ENCODE measurements around the gene RPL7A.
"Not testable (repeated sequence)": the region's sequence is repeated elsewhere in the genome, so short reads cannot be mapped to it uniquely, and the experiment has no call there.

Gene RPL7A

DNA sequence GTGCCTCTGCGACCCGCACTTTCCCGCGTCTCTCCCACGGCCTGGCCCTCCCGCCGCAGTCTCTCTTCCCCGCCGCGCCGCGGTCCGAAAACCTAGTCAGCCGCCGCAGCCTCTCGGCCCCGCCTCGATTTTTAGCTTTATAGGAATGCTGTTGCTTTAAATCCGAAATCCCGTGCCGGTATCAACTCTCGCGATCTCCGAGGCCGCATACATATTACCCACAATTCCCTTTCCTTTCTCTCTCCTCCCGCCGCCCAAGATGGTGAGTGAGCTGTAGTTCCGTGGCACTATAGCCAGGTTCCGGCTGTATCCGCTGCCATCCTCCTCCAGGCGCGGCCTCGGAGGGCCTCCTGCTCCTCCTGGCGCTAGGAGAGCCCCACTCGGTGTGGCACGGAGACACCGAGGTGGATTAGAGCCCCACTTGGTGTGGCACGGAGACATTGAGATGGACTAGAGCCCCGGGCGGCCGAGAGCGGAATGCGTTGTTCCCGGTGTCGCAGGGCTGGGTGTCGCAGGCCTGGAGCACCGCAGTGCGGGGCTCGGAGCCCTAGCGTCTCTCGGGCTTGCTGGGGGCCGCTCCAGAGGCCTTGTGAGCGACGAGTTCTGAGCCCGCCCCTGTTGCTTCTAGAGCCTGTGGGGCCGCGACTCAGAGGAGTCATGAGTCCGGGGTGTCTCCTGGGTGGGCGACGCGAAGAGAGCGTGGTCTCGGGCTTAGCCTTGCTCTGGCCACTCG, at the start of gene RPL7A, which contains the start of gene MED22:
Gene RPL7A (plus strand): TSS at position 234 of the 733 bp plus-strand sequence. CDS start 26 bp downstream, at position 260.
Gene MED22 (minus strand): TSS at position 147 of the 733 bp plus-strand sequence. CDS start 1,469 bp downstream, outside the sequence.
- DNase-seq (ENCODE audit: low read depth), result peak; percentile 84

DNA sequence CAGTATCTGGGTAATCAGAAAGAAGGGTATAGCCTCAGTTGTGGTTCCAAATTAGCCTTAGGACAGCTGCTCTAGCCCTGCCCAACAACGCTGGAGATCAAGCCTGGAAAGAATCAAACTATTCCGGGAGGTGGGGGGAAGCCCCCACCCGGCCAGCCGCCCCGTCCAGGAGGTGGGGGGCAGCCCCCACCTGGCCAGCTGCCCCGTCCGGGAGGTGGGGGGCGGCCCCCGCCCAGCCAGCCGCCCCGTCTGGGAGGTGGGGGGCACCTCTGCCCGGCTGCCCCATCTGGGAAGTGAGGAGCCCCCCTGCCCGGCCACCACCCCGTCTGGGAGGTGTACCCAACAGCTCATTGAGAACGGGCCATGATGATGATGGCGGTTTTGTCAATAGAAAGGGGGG, 48.0 kb upstream of the RPL7A start:
- not testable (repeated sequence) for DNase-seq (ENCODE audit: low read depth)

DNA sequence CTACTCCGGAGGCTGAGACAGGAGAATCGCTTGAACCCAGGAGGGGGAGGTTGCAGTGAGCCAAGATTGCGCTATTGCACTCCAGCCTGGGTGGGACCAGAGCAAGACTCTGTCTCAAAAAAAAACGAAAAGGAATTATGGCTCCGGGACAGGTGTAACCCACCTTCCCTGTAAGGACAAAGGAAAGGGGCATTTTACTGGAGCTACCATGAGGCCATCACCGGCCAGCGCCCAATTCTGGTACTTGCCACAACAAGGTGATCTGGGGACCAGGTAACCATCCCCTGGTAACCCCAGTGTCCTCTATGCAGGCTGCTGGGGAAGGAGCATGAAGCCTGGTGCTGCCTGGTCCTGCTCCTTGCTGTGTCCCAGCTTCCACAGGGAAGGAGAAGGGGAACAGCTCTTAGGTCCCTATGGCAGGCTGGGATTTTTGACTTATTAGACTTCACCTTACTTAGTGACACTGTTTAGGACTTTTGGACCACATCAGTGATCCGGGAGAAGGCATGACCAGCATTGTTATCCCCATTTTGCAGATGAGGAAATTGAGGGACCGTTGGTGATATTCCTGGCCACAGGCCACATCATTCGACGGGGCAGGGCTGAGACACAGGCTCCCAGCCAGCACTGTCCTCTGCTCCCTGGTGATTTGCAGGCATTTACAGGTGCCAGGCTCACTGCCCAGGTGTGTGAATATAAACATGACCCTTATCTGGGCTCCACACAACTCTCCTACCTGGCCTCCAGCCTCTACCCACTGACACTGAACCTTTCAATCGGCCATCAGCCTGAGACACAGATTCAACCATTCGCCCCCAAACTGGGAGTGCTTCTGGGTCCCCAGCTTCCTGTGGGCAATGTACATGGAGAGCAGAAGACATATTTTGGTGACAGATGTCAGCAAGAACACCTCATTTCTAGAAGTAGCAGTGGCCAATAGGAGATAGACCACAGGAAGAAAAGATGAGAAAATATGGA, 46.5 kb upstream of the RPL7A start:
- DNase-seq (ENCODE audit: low read depth), result no peak

DNA sequence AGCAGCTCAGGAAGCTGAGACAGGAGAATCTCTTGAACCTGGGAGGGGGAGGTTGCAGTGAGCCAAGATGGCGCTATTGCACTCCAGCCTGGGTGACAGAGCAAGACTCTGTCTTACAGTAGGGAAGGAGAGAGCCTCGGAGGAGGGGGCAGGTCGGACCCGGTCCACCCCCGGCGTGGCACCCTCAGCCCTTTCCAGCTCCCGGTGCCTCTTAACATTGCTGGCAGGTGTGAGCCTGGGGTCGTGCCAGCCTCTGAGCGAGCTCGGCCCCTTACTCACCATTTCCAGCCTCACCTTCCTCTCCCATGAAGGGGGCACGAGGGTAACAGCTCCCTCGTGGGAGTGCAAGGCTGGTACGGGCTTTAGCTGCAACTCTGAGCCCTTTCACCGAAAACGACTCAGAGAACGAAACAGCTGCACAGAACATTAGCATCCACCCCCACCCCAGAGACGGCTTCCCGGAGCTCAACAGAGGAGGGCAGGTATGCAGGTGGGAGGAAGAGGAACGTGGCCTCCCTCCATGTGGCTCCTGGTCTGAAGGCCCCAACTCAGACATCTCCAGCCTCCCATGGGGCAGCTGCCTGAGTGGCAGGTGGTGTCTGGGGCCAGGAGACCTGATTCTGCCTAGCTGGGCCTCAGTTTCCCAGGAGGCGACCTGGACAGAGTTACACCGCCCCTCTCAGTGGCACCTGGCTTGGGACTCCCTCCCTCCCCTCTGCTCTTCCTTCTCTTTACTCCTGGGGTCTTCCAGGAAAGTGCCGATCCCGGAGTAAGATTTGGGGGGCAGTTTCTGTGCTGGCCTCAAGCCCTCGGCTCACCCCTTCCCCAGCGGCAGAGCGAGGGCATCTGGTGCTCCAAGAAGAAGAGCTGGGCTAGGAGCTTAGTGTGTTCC, 44.5 kb upstream of the RPL7A start:
- no peak for DNase-seq (ENCODE audit: low read depth)

DNA sequence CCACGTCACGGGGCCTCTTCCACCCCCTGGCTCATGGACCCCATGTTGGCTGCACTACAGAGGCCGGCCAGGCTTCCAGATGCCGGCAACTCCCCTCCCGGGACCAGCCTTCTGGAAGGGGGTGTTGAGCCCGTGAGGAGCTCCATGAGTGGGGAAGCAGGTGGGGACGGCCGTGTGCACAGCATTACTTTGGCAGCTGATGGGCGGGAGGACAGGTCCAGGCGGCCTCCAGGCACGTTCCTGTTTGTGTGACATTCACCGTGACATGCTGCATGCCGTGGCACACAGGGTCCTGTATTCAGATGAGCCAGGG, 43.9 kb upstream of the RPL7A start:
- no peak for DNase-seq (ENCODE audit: low read depth)

DNA sequence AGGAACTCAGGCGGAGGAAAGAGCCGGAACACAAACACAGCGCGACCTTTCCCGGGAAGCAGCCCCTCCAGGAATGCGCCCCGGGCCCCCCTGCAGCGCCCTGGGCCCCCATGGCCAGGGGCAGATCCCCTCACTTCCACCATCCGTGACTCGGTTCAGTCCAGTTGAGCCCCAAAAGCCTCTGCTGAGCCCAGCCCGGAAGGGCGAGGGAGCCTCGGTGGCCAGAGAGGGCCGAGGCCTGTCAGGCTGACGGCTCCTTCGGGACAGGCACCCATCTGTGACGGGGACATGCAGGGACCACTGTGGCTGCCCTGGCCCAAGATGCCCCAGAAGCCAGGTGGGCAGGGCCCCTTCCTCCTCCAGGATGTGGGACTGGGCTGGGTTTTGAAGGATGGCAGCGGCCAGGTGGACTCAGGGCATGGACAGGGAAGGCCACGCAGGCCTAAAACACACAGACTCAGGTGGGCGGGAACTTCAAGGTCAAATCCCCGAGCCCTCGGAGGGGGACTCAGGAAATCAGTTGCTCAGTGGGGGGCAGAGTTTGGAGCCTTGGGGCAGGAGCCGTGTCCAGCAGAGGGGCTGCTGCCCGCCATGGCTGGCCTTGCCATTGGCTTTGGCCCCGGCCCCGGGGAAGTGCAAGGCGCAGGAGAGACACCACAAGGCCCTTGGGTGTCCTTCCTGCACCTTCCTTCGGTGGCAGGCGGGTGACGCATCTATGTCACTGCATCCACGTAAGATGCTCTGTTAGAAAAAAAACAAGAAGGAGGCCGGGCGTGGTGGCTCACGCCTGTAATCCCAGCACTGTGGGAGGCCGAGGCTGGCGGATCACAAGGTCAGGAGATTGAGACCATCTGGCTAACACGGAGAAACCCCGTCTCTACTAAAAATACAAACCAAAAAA, 43.3 kb upstream of the RPL7A start:
- DNase-seq (ENCODE audit: low read depth), result no peak

DNA sequence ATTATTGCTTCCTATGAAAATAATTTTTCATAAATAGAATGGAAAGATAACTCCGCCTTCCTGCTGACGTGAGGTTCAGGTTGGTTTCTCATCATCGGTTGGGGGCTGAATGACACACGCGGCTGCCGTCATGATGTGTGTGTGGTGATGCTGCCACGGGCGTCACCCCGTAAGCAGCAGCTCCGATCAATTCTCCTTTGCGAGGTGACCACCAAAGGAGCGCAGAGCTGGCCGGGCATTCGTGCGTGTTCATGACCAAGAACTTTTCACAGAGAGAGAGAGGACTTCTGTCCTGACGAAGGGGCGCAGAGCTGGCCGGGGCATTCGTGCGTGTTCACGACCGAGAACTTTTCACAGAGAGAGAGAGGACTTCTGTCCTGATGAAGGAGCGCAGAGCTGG, 42.3 kb upstream of the RPL7A start:
- DNase-seq (ENCODE audit: low read depth), result no peak

DNA sequence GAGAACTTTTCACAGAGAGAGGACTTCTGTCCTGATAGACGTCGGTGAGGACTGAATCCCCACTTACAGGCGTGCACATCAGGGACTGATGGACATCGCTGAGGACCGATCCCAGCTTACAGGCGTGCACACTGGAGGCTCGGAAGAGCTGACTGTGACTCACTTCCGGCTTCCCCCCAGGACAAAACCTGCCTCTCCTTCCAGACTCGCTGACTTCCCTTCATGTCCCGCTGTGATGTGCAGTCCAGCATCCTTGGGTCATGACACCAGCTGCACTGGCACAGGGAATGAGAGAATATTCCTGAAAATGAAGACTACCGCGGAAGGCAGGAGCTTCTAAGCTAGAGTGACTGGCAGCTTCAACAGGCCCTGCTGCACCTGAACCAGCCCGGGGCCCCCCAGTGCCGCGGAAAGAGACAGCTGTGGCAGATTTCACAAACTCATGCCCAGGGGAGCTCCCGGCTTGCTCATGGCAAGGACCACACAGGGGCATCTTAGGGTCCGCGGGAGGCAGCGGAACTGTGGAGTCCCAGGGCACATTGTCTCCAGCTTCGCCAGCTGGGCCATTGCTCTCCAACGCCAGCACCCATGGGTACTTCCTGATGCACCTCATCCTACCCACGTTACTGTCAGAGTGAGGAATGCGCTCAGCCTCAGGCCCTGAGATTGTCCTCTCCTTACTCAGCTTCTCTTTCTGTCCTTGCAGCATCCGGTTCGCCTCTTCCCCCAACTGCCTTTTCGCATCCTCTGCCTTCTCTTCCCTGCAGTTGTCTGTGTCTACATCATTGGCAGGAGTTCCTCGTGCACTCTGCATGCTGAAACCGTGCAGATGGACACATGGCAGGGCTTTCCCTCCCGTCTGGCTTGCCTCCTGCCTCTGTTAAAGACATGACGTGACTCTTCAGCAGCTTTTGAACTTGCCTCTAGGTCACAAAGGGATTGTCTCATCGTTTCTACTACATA, 41.5 kb upstream of the RPL7A start:
- DNase-seq (ENCODE audit: low read depth), result no peak

DNA sequence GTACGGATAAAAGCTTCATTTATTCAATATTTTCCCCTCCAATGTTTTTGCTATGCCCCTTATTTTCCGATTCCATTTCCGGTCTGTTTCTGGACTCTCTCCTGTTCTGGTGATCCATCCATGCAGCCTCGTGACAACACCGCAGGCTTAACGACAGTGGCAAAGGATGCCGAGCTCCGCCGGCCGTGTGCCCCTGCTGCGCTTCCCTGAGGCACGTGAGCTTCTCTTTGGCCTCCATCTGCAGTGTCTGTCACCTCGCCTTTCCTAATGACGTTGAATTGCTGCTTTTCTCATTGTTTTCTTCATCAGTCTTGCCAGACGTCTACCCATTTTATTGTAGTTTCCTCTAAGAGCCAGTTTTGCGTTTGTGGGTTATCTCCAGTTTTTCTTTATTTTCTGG, 40.7 kb upstream of the RPL7A start:
- no peak for DNase-seq (ENCODE audit: low read depth)

DNA sequence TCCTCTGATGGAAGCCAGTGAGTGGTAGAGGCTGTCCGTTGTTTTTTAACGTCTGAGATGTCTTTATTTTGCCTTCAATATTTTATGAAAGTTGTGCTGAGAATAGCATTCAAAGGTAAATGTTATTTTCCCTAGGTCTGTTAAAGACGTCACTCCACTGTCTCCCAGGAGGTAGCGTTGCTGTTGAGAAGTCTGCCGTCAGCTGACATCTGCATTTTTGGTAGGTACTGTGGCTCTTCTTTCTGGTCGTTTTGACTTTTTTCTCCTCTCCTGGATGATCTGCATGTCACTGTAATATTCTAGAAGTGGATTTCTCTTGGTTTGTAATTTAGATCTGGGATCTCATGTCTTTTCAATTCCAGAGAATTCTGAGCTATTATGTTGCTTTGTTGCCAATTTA, 38.4 kb upstream of the RPL7A start:
- no peak for DNase-seq (ENCODE audit: low read depth)

DNA sequence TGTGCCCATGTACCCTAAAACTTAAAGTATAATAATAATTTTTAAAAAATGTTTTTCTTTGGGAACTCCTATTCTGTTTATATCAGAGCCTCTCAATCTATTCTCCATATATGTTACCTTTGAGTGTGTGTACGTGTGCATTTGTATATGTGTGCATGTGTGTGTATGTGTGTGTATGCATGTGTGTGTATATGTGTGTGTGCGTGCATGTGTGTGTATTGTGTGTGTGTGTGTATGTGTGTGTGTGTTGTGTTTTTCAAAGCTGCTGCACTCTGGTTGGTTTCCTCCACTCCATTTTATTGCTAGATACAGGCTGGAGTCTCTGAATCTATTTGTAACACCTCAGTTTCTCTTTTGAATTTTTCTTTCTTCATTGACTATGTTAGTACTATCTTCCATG, 32.0 kb upstream of the RPL7A start:
- DNase-seq (ENCODE audit: low read depth), result no peak

DNA sequence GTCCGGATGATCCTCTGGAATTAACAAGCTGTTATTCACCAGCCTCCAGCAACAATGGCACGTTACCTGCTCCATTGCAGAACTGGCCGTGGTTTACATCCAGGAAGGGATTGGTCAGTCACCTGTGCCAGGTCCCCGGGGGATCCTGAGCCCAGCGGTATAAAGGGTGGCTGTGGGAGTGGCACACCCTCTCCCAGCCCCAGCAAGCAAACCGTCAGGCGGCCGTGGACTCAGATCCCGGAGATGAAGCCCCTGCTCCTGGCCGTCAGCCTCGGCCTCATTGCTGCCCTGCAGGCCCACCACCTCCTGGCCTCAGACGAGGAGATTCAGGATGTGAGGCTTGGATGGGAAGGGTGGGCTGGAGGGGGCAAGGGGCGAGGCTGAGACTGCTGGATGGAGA, 30.5 kb upstream of the RPL7A start:
- DNase-seq (ENCODE audit: low read depth), result not testable (repeated sequence)

DNA sequence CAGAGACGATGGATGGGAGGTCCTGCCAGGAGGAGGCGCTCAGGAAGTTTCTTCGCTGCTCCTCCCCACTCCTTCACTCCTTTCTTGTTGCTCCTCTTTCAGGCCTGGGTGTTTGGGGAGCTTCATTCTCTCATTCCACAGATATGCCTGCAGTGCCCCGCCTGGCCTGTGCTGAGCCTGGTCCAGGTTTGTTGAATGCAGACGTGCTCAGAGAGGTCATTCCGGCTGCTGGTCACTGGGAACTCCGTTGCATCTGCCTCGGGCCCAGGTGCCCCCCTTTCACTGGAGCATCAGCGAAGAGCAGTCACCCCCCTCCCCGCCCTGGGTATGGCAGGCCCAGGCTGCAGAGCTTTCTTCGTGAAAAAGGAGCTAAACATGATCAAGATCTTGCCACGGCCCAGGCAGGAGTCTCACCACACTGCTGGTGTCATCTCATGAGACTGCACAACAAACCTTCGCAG, 27.6 kb upstream of the RPL7A start:
- DNase-seq (ENCODE audit: low read depth), result no peak

DNA sequence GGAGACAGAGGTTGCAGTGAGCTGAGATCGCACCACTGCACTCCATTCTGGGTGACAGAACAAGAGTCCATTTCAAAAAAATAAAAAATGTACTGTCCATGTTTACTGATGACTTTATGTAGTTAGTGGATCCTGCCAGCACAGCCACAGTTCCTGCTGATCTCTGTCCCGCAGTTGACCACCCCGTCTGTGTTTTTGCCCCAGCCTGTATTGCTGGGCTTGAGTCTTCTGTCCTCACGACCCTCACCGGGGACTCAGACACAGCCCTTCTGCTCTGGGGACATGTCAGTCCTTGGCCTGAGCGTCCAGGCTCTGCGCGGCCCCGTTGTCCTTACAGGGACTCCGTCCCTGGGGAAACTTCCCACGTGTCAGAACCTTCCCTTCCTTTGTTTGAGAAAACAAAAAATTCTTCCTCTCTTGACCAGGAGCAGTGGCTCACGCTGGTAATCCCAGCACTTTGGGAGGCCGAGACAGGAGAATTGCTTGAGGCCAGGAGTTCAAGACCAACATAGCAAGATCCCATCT, 26.5 kb upstream of the RPL7A start:
- DNase-seq (ENCODE audit: low read depth), result no peak

DNA sequence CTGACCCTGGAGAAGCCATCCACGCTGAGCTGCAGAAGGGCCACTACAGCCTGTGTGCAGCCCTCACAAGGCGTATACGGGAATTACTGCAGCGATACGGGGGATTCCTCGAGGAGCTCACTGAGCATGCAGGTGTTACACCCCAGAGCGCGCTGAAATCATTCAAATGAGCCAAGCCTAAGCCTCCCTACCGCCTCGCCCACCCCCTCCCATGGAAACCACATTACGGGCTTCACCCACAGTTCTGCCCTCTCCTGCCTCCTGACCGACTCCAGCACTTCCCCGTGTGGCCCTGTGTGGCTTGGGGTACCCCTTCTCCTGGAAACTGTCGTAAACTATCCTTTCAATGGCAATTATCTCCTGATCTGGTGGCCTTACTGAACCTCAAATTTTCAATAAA, 25.3 kb upstream of the RPL7A start:
- no peak for DNase-seq (ENCODE audit: low read depth)

DNA sequence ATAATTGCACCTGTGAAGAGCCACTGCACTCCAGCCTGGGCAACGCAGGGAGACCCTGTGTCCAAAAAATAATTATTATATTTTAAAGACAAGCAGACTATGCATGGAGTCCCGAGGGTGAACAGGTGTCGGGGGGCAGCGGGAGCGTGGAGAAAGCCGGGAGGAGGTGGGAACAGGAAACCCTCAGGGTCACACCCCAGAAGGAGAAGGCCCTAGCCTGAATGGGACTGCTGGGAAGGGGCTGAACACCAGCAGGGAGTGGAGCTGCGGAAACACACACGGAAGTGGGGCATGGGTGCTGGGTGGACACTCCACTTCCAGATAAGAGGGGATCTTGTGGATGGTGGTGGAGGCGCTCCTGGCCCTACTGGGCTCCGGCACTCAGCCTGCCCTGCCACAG, 24.8 kb upstream of the RPL7A start:
- DNase-seq (ENCODE audit: low read depth), result no peak

DNA sequence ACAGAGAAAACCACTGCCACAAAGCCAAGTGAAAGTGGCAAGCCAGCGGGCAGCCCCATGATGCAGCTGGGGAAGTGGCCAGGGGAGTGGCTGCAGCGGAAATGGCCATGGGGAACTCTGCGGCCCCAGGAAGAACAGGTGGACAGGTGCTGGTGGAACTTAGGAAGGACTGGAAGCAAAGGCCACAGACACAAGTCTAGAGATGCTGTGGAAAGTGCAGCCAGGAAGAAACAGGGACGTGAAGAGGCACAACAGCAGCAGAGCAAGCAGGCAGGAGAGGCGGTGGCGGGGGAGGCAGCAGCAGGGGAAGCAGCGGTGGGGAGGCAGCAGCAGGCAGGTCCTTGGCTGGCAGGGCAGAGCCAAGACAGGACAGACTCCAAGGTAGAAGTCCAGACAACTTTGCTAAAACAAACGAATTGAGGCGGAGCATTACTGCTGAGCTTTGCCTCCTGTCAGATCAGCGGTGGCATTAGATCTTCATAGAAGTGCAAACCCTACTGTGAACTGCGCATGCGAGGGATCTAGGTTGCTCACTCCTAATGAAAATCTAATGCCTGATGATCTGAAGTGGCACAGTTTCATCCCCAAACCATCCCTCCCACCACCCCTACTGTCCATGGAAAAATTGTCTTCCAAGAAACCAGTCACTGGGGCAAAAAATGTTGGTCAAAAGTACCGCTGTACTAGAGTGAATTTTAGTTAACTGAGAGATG, 23.9 kb upstream of the RPL7A start:
- no peak for DNase-seq (ENCODE audit: low read depth)

DNA sequence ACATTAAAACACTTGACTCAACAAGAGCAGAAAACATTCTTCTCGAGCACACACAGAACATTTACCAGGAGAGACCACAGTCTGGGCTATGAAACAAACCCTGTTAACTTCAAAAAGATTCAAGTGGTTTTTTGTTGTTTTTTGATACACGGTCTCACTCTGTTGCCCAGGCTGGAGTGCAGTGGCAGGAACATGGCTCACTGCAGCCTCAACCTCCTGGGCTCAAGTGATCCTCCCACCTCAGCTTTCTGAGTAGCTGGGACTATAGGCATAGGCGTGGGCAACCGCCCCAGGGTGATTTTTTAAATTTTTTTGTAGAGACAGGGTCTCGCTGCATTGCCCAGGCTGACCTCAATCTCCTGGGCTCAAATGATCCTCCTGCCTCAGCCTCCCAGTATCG, 21.0 kb upstream of the RPL7A start:
- not testable (repeated sequence) for DNase-seq (ENCODE audit: low read depth)

Data from T-helper 22 cell (primary cell).